ENCODE data around the gene UBE3C. TPM values are rescaled to one million over a fixed set of nuclear protein-coding genes. Genes with fewer than 3 reads are reported as not detected.

The UBE3C gene
- total RNA-seq, 1 experiment from 2014 or later: 93.2 TPM

DNA sequence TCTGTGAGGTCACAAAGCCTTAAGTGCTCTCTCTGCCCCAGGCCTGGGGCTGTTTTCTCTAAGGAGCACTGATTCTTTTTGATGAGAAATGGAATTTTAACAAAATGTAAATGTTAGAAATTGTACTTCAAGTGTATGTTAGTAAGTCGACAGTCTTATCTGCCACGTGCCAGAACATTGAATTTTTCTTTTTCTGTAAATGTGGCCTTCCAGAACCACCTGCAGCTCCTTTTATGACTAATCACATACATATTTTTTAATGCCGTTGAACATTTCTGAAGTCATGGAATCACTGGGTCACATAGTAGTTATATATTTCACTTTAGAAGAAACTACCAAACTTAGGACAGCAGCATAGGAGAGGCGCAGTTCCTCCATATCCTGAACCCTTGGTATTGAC lies 38.0 kb downstream of the UBE3C start:
- DNase-seq (ENCODE audit: low read depth): no peak

DNA sequence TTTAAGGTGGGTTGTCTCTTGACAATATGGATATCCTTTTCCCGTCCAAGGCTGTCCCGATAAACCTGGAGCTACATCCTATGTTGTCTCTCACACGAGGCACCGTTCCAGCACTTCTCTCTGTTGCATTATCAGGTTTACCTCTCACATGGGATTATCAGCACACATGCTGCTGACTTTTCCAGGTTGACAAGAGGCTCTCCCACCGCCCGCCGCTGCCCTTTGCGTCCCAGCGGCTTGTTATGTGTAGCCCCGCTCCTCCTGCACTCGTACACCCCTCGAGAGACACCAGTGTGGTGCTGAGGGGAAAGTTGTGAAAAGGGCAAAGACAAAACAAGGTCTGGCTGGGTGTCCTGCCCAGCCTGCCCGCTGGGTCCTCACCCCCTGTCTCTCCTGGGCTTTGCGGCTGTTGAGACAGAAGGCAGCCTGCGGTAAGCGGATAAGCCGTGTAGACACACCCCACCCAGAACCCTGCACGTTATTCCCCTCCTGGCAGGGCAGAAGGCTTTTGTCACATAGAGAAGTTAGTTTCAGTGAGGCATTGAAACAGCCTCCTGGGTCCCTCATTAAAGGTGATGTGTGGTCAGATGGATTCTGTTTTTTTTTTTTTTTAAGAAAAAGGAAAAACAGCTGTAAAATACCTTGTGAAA lies 38.7 kb downstream of the UBE3C start:
- DNase-seq (ENCODE audit: low read depth): no peak

DNA sequence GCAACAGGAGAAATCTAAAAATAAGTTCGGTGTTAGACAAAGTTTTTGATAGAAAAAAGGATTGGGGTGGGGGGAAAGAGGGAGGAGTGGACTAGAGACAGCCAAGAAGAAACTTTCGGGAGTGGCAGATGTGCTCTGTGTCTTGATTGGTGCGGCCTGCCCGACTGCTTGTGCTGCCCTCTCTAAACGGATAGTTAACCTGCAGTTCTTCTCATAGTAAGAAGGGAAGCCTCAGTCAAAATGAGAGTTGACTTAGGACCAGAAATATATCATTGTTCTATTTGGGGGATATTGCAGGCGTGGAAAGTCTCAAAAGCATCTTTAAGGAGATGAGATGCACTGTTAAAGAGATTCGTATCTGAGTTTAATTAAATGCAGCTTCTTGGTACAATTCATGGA lies 39.3 kb downstream of the UBE3C start:
- DNase-seq (ENCODE audit: low read depth): no peak

DNA sequence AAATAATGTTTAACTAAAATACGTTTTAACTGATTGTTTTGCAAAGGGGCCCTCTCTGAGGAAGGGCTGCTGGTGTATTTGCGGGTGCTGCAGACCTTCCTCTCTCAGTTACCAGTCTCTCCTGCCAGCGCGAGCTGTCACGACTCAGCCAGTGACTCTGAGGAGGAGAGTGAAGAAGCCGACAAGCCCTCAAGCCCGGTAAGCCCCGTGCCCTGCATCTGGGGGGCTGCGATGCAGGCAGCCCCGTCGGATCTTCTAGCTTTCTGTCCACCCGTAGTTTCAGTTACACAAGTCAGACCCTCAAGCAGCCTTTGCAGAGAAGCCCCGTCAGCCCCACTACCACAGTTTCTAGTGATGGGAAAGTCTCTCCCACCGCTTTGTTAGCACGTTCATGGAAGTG lies 45.1 kb downstream of the UBE3C start:
- no peak for DNase-seq (ENCODE audit: low read depth)

DNA sequence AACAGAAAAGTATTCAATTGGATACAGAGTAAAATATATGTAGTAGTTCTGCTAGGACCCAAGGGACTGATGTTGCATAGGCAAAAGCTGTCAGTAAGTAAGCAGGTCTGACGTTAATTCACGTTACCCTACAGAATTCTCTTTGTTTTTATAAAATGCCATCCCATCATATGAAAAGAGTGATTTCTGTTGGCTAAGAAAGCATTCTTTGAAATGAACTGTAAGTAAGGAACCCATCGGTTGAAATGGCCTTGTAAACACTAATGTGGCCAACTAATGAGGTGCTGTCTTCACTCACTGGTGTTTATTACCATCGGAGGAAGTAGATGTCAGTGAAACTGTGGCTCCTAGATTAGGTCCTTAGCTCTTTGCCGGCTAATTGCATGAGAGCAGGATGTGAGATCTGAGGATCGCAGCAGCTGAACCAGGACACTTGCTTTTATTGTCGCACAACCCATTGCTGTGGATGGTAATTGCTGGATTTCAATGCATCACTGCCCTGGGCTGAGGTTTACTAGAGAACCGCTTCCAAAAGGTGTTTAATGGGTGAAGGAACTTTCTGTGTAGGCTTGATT lies 49.5 kb downstream of the UBE3C start:
- DNase-seq (ENCODE audit: low read depth): no peak

DNA sequence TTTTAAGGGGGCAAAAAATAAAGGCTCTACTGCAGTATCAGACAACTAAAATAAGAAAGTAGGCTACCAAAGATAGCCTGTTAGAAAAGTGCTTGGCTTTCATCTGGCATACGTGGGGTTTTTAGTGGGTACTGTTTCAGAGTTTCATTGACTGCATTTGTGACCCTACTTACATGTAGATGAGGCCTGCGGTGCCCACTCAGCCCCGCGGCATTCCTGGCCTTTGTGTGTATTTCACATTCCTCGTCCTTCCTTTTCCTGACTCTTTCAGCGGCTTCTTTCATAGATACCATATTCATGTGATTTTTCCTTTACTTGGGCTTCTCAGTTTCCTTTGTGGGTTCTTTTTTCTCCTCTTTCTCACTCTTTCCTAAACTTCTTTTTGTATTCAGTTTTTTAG lies 50.7 kb downstream of the UBE3C start:
- DNase-seq (ENCODE audit: low read depth): no peak

DNA sequence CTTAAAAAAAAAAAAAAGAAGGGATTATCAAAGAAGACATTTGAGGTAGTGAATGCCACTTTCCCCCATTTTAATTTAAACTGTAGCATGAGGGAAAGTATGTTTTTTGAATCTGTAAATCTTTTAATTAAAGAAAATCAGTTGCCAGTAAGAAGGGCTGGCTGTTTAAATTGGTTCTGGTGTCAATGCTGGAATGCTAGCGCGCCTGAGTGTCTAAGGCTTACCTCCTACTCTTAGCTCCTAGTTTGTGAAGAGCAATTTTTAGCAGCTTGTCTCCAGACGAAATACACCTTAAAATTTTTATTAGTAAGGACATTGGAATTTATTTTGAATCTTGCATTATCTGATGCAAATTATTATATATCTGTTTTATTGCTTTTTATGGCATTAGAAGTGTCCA lies 54.1 kb downstream of the UBE3C start:
- DNase-seq (ENCODE audit: low read depth): no peak

DNA sequence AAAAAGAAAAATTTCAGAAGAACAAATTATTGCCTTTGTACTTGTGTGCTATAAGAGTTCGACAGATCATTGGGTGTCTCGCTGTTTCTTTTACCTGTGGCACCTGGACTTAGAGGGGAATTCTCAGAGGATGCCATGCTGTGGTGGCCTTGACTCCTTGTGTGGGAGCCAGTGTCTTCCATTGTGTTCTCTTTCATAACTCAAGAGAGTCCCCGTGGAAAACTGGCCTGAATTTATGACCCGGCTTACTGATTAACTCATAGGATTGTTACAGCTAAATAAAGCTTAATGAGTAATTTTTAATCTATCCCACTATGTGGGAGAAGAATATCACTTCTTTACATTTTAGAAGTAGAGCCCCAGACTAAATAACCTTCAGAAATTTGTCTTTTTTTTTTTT lies 54.5 kb downstream of the UBE3C start:
- DNase-seq (ENCODE audit: low read depth): no peak

DNA sequence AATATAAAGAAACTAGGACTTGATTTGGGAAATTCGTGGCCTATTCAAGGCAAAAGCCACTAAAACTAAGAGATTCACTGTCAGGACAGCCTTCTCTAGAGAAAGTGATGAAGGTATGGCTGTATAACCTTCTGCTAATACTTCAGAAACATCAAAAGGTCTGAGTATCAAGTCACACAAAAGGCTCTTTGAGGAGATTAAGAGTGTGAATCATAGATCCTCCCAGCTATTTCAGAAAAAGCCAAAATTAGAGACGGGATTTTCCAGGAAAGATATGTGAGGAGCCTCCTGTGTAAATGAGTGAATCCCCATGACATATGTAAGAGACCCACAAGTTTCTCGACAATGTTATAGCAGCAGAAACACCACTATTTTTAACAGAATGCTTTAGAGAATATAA lies 56.2 kb downstream of the UBE3C start:
- DNase-seq (ENCODE audit: low read depth): peak; percentile 17

DNA sequence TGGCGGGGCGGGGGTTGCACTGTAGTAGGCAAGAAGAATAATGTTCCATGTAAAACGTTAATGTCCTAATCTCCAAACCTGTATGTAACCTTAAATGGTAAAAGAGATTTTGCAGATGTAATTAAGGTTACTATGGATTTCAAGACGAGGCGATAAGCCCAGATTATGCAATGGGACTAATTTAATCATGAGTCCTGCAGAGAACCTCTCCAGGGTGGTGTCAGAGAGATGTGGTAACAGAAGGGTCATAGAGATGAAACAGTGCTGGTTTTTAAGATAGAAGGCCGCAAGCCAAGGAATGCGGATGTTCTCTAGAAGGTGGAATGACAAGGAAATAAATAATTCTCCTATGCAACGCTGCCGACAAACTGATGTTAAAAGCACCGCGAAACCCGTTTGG lies 57.1 kb downstream of the UBE3C start:
- DNase-seq (ENCODE audit: low read depth): no peak

DNA sequence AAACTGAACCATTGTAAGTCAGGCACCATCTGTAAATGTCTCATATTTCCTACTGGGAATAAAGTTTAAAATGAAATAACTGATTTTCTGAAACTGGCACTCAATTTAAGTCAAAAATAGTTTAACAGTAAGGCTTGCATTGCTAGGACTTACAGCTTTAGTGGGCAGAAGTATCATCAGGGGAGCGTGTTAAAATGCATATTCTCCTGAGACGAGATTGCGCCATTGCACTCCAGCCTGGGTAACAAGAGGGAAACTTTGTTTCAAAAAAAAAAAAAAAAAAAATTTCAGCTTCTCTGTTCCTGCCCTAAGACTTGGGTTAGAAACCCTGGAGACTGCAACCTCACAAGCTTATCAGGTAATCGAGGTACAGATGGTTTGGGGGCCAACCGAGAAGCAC lies 65.4 kb downstream of the UBE3C start:
- no peak for DNase-seq (ENCODE audit: low read depth)

DNA sequence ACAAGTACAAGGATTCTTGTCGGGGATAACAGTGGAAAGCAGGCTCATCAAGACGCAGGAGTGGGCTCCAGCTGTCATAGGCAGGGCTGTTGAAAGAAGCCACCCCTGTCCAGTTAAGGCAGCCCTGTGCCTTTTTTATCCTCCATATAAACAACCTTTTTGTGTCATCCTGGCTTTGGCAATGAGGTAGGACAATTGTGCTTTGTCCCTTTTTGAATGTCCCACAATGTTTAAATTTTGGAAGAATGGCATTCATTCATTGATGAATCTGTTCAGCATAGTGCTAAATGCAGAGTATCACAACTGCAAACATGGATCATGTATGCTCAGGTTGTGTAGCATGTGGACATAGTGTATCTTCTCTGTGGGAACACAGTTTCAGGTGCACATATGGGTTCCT lies 66.7 kb downstream of the UBE3C start:
- DNase-seq (ENCODE audit: low read depth): no peak

DNA sequence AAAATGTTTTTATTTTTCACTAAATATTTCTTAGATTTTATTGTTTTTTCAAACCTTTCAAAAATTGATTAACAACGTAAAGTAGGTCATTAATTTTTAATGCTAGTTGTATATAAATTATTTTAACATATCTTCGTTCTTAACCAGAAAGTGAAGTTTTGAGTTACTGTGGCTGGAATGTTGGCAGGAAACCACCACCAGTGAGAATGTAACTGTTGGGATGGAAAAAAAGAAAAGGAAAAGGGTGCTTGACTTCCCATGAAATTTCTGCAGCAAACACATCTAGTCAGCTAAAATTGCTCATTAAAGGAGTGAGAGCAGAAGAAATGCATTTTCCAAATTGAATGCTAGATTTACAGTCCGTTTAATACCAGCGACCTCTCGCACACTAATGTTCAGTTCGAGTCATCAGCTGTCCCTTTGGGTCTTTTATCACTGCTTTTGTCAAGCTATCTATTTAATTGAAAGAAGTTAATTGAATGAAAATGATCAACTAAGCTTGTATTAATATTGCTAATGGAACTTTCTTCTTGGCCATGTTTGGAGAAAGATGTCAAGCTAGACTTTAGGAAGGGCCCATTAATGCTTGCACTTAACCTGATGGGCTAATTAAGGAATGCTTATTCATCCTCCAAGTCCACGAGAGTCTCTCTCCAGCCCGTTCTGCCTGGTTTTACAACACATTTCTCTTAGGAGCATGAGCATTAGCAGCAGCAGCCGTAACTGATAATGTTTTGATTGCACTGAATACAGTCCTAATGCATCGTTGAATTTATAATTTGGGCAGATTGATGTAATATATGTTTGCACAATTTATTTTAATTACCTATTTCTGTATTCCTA lies 70.1 kb downstream of the UBE3C start:
- DNase-seq (ENCODE audit: low read depth): no peak

DNA sequence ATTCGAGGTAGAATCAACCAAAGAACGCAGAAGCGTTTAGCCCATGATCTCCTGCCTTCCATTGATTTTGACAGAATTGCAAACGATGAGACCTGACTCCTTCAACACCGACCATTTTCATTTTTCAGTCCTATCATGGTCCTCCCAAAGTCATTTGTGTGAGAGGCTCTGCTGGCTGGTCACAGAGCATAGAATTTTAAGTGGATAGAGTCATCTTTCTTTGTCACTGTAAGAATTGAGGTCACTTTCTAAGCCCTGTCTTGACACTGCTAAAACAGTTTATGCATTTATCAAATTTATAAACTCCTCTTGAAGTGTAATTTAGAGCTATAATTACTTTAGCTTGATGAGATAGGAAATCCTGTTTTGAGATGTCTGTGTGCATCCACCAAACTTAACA lies 72.0 kb downstream of the UBE3C start:
- no peak for DNase-seq (ENCODE audit: low read depth)

DNA sequence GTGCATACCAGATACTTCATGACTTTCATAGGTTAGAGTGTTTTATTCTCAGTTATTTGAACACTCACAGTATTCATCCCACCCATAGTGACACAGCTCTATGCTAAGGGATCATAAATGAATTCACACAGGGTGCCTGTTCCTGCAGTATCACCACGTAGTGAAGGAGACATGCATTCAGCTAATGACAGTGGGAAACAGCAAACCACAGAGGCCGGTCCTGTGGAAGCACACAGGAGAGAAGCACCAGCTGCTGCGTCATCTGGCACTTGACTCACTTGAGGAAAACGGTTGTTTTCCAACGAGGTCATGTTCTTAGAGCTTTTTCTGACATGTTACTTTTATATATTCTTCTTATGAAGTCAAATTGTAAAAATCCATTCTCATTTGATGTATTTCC lies 73.0 kb downstream of the UBE3C start:
- peak; percentile 87 for DNase-seq (ENCODE audit: low read depth)

DNA sequence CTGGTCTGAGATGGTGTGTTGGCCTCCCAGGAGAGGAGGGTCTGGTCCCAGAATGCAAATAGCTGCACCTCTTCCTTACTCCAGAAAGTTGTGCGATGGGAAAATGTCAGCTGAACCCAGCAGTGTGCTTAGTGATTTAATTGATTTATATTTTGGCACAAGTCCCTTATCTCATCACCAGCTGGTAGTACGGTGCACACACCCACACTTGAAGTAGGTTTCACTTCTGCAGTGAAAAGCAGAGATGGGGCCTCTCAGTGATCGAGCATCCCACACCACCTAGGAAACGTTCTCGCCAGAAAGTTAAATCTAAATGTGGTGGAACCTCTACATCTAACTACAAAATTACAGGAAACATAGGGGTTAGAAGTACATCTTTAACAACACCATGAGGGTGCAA lies 80.4 kb downstream of the UBE3C start:
- no peak for DNase-seq (ENCODE audit: low read depth)

DNA sequence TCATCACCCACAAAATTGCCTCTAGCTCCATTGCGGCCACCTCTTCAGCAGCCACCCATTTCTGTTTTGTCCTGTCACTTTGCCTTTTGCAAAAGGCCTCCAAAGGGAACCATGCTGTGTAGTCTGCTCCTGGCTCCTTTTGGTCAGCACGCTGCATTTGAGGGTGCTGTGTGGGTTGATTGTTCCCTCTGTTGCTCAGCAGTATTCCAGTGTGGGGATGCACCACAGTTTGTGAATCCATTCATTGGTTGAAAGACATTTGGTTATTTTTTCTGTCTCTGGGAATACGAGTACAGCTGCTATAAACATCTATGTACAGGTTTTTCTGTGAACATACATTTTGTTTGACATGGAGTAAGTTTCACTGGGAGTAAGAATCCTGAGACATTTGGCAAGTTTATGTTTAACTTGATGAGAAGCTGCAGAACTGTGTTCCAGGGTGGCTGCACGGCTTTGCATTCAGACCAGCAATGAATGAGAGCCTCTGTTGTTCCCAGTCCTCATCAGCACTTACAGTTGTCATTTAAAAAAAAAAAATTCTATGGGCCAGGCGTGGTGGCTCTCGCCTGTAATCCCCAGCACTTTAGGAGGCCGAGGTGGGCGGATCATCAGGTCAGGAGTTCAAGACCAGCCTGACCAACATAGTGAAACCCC lies 82.3 kb downstream of the UBE3C start:
- DNase-seq (ENCODE audit: low read depth): no peak

DNA sequence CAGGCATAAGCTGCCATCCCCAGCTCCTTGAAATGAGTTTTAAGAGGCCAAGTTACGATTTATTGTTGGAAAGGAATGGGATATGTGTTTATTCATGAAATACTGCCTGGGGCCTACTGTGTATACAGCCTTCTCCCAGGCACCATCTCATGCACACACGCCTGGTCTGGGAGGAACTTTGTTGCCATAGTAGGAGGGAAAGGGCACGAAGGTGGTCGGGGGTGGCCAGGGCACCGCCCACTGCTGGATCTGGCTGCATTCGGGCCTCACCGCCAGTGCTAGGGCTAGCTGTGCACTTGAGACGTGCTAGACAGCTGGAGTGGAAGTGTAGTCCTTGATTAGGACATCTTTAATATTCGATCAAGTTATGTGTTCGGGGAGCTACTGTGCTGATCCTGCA lies 84.0 kb downstream of the UBE3C start:
- no peak for DNase-seq (ENCODE audit: low read depth)

DNA sequence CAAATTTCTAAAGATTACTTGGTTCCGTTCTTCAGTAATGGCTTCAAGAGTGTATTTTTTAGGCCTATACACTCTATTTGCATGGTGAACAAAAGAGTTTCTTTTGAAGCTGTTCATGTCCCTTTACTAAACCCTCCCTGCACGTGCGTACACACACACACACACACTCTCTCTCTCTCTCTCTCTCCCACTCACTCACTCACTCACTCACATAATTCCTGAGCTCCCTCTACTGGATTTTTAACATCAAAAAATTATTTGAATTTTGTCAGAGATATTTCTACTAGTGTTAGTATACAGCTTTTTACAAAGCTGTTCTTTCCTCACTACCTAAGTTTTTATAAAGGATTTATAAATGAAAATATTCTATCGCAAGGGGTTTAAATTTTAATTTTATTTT lies 85.9 kb downstream of the UBE3C start:
- peak; percentile 20 for DNase-seq (ENCODE audit: low read depth)

DNA sequence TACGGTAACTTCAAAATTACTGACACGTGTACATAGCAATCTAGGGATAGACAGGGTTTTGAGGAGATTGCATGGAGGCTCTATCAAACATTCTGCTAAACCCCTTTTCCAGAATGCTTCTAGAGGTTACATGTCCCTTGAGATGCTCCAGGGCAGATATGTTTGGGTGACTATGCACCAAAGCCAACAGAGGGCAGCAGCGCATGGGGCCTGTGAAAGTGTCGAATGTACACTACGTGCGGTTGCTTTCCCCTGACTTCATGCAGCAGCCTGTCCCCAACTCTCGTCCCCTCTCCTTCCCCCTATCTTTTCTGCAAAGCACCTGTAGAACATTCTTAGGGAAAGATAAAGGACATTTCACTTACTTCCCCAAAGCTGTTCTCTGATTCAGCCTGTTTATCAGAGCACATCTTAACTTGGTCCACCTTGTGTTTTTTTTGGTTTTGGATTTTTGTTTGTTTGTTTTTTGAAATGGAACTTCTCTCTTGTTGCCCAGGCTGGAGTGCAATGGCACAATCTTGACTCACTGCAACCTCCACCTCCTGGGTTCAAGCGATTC lies 90.2 kb downstream of the UBE3C start:
- DNase-seq (ENCODE audit: low read depth): no peak

DNA sequence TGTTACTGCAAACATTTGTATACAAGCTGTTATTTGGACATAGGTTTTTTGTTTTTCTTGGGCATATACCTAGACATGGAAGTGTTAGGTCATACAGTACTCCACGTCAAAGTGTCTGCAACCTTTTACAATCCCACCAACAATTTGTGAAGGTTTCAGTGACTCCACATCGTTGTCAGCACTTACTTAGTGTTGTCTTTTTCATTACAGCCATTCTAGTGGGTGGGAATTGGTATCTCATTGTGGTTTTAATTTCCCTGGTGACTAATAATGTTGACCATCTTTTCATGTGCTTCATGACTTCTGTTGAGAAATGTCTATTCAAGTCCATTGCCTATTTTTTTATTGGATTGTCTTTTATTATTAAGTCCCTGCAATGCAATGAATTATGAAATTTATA lies 95.0 kb downstream of the UBE3C start:
- no peak for DNase-seq (ENCODE audit: low read depth)

DNA sequence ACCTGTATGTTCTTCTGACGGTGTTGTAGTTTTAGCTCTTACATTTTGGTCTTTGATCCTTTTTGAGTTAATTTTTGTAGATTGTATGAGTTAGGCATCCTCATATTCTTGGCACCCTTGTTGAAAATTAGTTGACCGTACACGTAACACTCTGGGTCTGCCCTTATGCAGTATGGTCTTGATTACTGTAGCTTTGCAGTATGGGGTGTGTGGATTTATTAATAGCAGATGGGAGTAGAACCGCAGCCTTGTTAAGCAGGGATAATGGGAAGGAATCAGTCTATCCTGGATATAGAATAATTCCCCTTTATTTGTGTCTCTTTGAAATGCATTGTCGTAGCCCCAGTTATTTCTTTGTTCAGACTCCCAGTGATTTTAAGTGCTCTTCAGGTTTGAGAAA lies 95.5 kb downstream of the UBE3C start:
- no peak for DNase-seq (ENCODE audit: low read depth)
